ENCODE measurements around the gene CPSF7.

Gene CPSF7

DNA sequence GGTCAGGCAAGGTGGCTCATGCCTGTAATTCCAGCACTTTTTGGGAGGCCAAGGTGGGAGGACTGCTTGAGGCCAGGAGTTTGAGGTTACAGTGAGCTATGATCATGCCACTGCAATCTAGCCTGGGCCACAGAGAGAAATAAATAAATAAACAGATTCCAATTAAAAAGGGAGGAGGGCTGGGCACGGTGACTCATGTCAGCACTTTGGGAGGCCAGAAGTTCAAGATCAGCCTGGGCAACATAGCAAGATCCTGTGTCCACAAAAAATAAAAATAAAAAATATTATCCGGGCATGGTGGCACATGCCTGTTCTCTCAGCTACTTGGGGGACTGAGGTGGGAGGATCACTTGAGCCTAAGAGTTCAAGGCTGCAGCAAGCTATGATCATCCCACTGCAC is 75.6 kb downstream of the CPSF7 start:
- Histone ChIP-seq H4K20me1 (ENCODE audit: insufficient read depth) (no peaks in the 10 kb centered on the region), H3K79me2 (ENCODE audit: insufficient read depth, low read depth) (no peaks in the 10 kb centered on the region), H3K9ac (no peak overlapping the region), H3K27me3 (ENCODE audit: insufficient read depth, low read depth) (no peaks in the 10 kb centered on the region), H2AFZ (ENCODE audit: low read depth) (no peak overlapping the region), H3K4me2 (no peak overlapping the region), H3K4me1 (ENCODE audit: low read depth, poor library complexity, severe bottlenecking) (peaks cover 8% of the 10 kb centered on the region), H3K27ac (no peak overlapping the region), H3K36me3 (ENCODE audit: insufficient read depth) (no peaks in the 10 kb centered on the region), H3K4me3 (IDR thresholded peaks at IDR 0.05; ENCODE audit: insufficient read depth, low read depth, low read length) (no peak overlapping the region)
- TF ChIP-seq, protein P1, sequence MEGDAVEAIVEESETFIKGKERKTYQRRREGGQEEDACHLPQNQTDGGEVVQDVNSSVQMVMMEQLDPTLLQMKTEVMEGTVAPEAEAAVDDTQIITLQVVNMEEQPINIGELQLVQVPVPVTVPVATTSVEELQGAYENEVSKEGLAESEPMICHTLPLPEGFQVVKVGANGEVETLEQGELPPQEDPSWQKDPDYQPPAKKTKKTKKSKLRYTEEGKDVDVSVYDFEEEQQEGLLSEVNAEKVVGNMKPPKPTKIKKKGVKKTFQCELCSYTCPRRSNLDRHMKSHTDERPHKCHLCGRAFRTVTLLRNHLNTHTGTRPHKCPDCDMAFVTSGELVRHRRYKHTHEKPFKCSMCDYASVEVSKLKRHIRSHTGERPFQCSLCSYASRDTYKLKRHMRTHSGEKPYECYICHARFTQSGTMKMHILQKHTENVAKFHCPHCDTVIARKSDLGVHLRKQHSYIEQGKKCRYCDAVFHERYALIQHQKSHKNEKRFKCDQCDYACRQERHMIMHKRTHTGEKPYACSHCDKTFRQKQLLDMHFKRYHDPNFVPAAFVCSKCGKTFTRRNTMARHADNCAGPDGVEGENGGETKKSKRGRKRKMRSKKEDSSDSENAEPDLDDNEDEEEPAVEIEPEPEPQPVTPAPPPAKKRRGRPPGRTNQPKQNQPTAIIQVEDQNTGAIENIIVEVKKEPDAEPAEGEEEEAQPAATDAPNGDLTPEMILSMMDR (conservative IDR thresholded peaks at IDR 0.05; ENCODE audit: low read depth, low read length), result no peak

DNA sequence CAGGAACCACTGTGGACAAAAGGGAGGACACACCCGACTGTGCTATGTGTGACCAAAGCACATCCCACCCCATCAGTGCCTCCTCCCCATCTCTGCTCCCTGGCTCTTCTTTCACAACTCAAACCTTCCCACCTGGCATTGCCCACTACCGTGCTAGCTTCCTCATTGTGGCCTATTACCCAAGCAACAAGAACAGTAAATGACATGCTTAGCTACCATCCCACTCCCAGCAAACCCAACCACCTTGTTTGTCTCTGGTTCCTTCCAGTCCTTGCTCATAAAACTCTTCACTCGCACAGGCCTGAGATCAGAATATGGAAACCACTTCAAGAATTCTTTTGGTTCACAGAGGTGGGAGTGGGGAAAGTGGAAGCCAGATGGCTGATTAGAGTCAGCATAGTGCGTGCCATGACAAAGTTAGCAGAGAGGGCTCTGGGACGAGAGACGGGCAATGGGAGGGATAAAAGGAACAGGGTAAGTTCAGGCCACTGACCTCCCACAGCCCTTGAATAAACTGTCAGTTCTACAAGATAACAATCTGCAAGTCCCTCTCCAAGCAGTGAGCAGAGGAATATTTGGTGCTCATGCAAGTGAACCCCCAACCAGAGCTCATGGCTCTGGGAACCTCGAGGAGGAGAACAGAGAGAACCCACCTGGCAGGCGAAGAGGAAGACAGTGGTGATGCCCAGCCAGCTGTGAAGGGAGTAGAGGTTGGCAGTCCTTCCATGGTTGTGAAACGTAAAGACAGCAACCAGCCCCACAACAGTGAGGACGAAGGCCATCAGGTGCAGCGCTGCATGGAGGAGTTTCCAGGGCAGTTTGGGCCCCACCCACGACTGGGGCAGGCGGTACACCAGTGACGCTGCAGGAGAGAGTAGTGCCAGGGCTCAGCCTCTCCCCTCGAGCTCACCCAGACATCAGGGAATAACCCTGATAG is 76.4 kb downstream of the CPSF7 start:
- H2AFZ ChIP-seq (ENCODE audit: low read depth), result no peak overlapping the region
- TF ChIP-seq, protein P1 (conservative IDR thresholded peaks at IDR 0.05; ENCODE audit: low read depth, low read length), result no peak
- H3K4me1 ChIP-seq (ENCODE audit: low read depth, poor library complexity, severe bottlenecking), result peaks cover 6% of the 10 kb centered on the region
- no peak overlapping the region for H3K4me2 ChIP-seq
- no peaks in the 10 kb centered on the region for H3K36me3 ChIP-seq (ENCODE audit: insufficient read depth)
- no peak overlapping the region for H3K9ac ChIP-seq
- no peak overlapping the region for H3K4me3 ChIP-seq (IDR thresholded peaks at IDR 0.05; ENCODE audit: insufficient read depth, low read depth, low read length)
- H3K79me2 ChIP-seq (ENCODE audit: insufficient read depth, low read depth), result no peaks in the 10 kb centered on the region
- H3K27me3 ChIP-seq (ENCODE audit: insufficient read depth, low read depth), result no peaks in the 10 kb centered on the region
- no peak overlapping the region for H3K27ac ChIP-seq
- H4K20me1 ChIP-seq (ENCODE audit: insufficient read depth), result no peaks in the 10 kb centered on the region
